ENCODE measurements around the gene RNF144B. TPM values are rescaled to one million over a fixed set of nuclear protein-coding genes. Genes with fewer than 3 reads are reported as not detected.

Gene RNF144B
- total RNA-seq, 1 donor from 2014 or later: 6.3 TPM

DNA sequence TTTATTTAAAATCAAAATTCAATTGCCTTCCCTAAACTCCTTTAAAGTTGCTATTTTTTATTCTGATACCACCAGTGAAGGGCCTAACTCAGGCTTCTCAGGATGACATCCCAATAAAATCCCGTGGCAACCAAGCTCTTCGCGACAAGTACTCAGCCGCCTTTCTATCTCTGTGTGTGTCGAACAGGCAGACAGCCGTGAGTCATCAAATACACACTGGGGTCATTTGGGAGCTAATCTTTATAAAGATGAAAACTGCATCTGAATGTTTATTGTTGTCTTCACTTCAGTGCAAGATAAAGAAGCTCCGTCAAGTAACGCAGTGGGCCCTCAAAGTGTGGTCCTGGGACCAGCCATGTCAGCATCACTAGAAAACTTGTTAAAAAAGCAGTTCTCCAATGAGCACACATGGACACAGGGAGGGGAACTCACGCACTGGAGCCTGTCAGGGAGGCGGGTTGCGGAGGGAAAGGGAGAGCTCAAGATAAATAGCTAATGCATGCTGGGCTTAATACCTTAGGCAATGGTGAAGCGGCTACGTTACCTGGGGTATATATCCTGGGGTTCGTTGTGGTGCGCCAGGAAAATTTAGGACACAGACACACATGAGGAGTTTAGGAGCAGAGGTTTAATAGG is 119.3 kb downstream of the RNF144B start:
- no peak overlapping the region for H3K4me3 ChIP-seq (ENCODE audit: low read depth, low read length)
- DNase-seq (ENCODE audit: low read depth): no peak
- TF ChIP-seq, protein P1, sequence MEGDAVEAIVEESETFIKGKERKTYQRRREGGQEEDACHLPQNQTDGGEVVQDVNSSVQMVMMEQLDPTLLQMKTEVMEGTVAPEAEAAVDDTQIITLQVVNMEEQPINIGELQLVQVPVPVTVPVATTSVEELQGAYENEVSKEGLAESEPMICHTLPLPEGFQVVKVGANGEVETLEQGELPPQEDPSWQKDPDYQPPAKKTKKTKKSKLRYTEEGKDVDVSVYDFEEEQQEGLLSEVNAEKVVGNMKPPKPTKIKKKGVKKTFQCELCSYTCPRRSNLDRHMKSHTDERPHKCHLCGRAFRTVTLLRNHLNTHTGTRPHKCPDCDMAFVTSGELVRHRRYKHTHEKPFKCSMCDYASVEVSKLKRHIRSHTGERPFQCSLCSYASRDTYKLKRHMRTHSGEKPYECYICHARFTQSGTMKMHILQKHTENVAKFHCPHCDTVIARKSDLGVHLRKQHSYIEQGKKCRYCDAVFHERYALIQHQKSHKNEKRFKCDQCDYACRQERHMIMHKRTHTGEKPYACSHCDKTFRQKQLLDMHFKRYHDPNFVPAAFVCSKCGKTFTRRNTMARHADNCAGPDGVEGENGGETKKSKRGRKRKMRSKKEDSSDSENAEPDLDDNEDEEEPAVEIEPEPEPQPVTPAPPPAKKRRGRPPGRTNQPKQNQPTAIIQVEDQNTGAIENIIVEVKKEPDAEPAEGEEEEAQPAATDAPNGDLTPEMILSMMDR (conservative IDR thresholded peaks at IDR 0.05; ENCODE audit: low read depth, low read length): no peak

DNA sequence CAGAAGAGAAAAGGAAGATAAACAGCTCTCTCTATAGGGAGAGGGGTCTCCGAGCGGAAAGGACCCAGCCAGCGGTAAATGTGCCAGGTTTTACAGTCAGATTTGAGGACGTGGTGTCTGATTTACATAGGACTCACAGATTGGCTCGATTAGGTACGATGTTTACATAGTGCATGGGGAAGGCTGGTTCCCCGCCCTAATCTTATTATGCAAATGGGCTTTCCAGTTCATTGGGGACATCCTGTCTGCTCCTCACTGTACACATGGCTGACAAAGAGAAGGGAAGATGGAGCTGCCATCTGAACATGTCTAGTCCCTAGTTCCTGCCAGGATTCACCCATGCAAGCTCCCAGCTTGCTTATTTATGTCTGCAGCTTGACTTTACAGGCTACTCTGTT is 119.9 kb downstream of the RNF144B start:
- H3K4me3 ChIP-seq (ENCODE audit: low read depth, low read length): no peak overlapping the region
- no peak for DNase-seq (ENCODE audit: low read depth)
- TF ChIP-seq, protein P1 (conservative IDR thresholded peaks at IDR 0.05; ENCODE audit: low read depth, low read length): no peak

DNA sequence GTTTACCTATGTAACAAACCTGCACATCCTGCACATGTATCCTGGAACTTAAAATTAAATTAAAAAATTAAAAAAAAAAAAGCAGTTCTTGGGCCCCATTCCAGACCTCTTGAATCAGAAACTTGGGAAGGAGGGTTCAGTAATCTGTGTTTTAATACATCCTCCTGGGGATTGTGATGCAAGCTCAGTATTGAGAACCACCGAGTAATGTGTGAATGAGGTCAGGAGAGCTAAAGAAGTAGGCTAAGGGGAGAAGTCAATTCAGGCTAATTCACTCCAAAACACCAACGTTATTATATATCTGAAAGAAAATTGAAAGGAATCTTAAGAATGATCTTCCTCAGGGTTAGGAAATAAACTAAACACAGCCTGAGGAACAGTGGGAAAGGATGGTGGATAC is 120.4 kb downstream of the RNF144B start:
- no peak overlapping the region for H3K4me3 ChIP-seq (ENCODE audit: low read depth, low read length)
- TF ChIP-seq, protein P1 (conservative IDR thresholded peaks at IDR 0.05; ENCODE audit: low read depth, low read length): no peak
- DNase-seq (ENCODE audit: low read depth): no peak

DNA sequence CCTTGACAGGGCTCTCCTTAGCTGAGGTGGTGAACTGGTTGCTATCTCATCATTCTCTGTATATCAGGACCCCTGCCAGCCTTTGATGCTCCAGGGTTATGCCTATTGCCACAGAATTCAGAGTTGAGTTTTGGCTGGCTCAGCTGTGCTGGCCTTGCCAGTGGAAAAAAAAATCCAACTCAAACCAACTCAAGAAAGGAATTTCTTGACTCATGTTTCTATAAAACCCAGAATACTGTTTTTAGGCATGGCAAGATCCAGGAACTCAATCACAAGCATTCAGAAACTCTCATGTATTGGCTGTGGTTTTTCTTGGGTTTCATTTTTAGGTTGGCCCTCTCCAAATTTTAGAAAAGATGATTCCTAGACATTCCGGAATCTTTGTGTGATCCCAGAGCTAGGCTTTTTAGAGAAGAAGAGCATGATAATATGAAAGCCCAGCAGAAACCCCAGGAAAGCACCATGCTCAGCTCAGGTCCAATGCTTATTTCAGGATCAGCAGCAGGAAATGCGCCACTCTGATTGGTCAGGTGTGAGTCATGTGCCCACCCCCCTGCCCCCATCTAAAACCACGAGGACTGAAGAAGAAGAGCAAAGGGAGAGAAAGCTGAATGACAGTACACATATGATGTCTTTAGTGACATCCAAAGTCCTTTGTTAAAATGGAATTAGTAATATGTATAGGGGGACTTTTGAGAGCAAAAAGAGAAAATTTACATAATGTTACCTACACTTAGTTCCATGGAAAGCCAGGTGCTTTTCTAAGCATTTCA is 122.9 kb downstream of the RNF144B start:
- TF ChIP-seq, protein P1 (conservative IDR thresholded peaks at IDR 0.05; ENCODE audit: low read depth, low read length): no peak
- DNase-seq (ENCODE audit: low read depth): no peak
- no peak overlapping the region for H3K4me3 ChIP-seq (ENCODE audit: low read depth, low read length)

DNA sequence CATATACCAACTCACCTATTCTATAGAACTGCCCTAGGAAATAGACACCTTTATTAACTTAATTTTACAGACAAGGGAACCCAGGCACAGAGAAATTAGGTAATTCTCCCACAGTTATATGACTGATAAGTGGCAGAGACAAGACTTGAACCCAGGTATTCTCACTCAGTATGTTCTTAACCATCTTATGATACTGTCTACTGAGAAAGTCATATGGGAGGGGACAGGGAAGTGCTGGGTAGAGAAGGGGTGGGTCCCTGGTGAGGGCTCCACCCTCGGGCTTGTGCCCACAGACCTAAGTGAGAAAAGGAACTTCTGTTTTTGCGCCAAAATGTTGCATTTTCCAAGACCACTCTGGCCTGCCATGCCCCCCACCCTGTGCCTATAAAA is 123.5 kb downstream of the RNF144B start:
- TF ChIP-seq, protein P1 (conservative IDR thresholded peaks at IDR 0.05; ENCODE audit: low read depth, low read length): no peak
- no peak overlapping the region for H3K4me3 ChIP-seq (ENCODE audit: low read depth, low read length)
- no peak for DNase-seq (ENCODE audit: low read depth)

DNA sequence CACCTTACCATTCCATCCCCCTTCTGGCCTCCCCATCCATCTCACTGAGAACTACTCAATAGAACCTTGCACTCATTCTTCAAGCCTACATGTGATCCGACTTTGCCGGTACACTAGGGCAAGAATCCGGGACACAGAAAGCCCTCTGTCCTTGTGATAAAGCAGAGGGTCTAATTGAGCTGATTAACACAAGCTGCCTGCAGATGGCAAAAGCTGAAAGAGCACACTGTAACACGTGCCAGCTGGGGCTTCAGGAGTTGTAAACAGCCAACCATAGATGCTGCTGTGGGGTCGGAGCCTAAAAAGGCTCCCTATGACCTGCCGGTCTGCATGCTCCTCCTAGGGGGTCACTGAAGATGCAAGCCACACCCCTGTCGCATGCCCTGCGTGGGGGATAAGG is 124.1 kb downstream of the RNF144B start:
- DNase-seq (ENCODE audit: low read depth): no peak
- no peak overlapping the region for H3K4me3 ChIP-seq (ENCODE audit: low read depth, low read length)
- TF ChIP-seq, protein P1 (conservative IDR thresholded peaks at IDR 0.05; ENCODE audit: low read depth, low read length): no peak

All from epithelial cell of proximal tubule (primary cell).